Nephron progenitor cell (in vitro differentiated cells): ENCODE measurements around the gene AP1S1.
"Not testable (repeated sequence)": the region's sequence is repeated elsewhere in the genome, so short reads cannot be mapped to it uniquely, and the experiment has no call there.

Experiments
- DNase-seq: peaks from one replicate; pipeline ENCODE4 v3.0.0; 2021
- H3K27ac Mint-ChIP-seq: 2 replicates; pipeline ENCODE4 v1.8.0; 2021; ENCODE audit warnings: mild to moderate bottlenecking, moderate library complexity, mixed read lengths
- H3K27me3 Mint-ChIP-seq: 2 replicates; pipeline ENCODE4 v1.8.0; 2021; ENCODE audit warnings: mild to moderate bottlenecking, low read depth, mixed read lengths; ENCODE audit not compliant: poor library complexity
- H3K36me3 Mint-ChIP-seq: 2 replicates; pipeline ENCODE4 v1.8.0; 2021; ENCODE audit warnings: low read depth, mixed read lengths
- H3K4me1 Mint-ChIP-seq: 2 replicates; pipeline ENCODE4 v1.8.0; 2021; ENCODE audit warnings: mixed read lengths
- H3K4me3 Mint-ChIP-seq: 2 replicates; pipeline ENCODE4 v1.8.0; 2021; ENCODE audit warnings: mild to moderate bottlenecking, moderate library complexity, mixed read lengths
- H3K9me3 Mint-ChIP-seq: 2 replicates; pipeline ENCODE4 v1.8.0; 2021; ENCODE audit warnings: mild to moderate bottlenecking, moderate library complexity, mixed read lengths
- CTCF ChIP-seq: fragments of 200-600 bp; sonication (generic); IDR thresholded peaks from 2 replicates; pipeline ENCODE4 v1.5.0; 2021; ENCODE audit warnings: antibody characterized with exemption

AP1S1 gene

GRCh38 chr7:101153969-101154692 lies at the start of gene AP1S1:
Gene AP1S1 (plus strand): TSS chr7:101154476. CDS start chr7:101154515, 39 bp downstream.
- TF ChIP-seq CTCF: no peak
- Mint-ChIP-seq H3K4me3 (peak within 1 kb of the TSS; percentile 87), H3K9me3 (peaks cover 4% of the 10 kb centered on the region), H3K27me3 (peaks cover 20% of the 10 kb centered on the region), H3K4me1 (peaks cover 25% of the 10 kb centered on the region), H3K36me3 (peaks cover 24% of the 10 kb centered on the region), H3K27ac (no peak within 1 kb of the TSS)
- DNase-seq: peak; percentile 96

- Mint-ChIP-seq H3K27me3 (peaks cover 15% of the 10 kb centered on the region), H3K4me1 (peaks cover 37% of the 10 kb centered on the region), H3K27ac (no peak overlapping the region), H3K9me3 (no peaks in the 10 kb centered on the region), H3K4me3 (no peak overlapping the region), H3K36me3 (no peaks in the 10 kb centered on the region)
- no peak for TF ChIP-seq CTCF
- DNase-seq: no peak
These were observed 49.5 kb upstream of the AP1S1 start for GRCh38 chr7:101104799-101105198.

GRCh38 chr7:101105248-101105647 lies 49.0 kb upstream of the AP1S1 start:
- DNase-seq, H3K36me3 Mint-ChIP-seq, H3K4me3 Mint-ChIP-seq, H3K9me3 Mint-ChIP-seq, H3K27ac Mint-ChIP-seq: not testable (repeated sequence)
- H3K4me1 Mint-ChIP-seq: peaks cover 33% of the 10 kb centered on the region
- H3K27me3 Mint-ChIP-seq: peaks cover 10% of the 10 kb centered on the region

- Mint-ChIP-seq H3K9me3 (no peaks in the 10 kb centered on the region), H3K27me3 (peaks cover 3% of the 10 kb centered on the region), H3K4me1 (peaks cover 27% of the 10 kb centered on the region), H3K36me3 (no peaks in the 10 kb centered on the region), H3K4me3 (no peak overlapping the region), H3K27ac (no peak overlapping the region)
- no peak for TF ChIP-seq CTCF
- no peak for DNase-seq
These were observed 47.9 kb upstream of the AP1S1 start for GRCh38 chr7:101106386-101106785.

GRCh38 chr7:101108330-101108857 lies 45.9 kb upstream of the AP1S1 start:
- H3K27me3 Mint-ChIP-seq: peaks cover 3% of the 10 kb centered on the region
- peaks cover 19% of the 10 kb centered on the region for H3K4me1 Mint-ChIP-seq
- TF ChIP-seq CTCF: no peak
- DNase-seq: peak; percentile 21
- no peaks in the 10 kb centered on the region for H3K36me3 Mint-ChIP-seq
- H3K27ac Mint-ChIP-seq: no peak overlapping the region
- no peaks in the 10 kb centered on the region for H3K9me3 Mint-ChIP-seq
- H3K4me3 Mint-ChIP-seq: no peak overlapping the region

GRCh38 chr7:101108961-101109360 lies 45.3 kb upstream of the AP1S1 start:
- H3K36me3 Mint-ChIP-seq: no peaks in the 10 kb centered on the region
- no peaks in the 10 kb centered on the region for H3K27me3 Mint-ChIP-seq
- TF ChIP-seq CTCF: no peak
- no peaks in the 10 kb centered on the region for H3K9me3 Mint-ChIP-seq
- H3K27ac Mint-ChIP-seq: no peak overlapping the region
- H3K4me1 Mint-ChIP-seq: peaks cover 17% of the 10 kb centered on the region
- DNase-seq: no peak
- no peak overlapping the region for H3K4me3 Mint-ChIP-seq
